ENCODE data around the gene CXorf49B. TPM values are rescaled to one million over a fixed set of nuclear protein-coding genes. Genes with fewer than 3 reads are reported as not detected.
"Not testable (repeated sequence)": the region's sequence is repeated elsewhere in the genome, so short reads cannot be mapped to it uniquely, and the experiment has no call there.

Gene CXorf49B
- polyA plus RNA-seq (2013), result not detected

GRCh38 chrX:71763049-71763448 is at the start of gene CXorf49B:
Gene CXorf49B (plus strand): TSS chrX:71763349. CDS start chrX:71763424, 75 bp downstream.
- H3K4me3 ChIP-seq (ENCODE audit: control insufficient read depth in 1 of 7, extremely low read depth in 1 of 7, insufficient read depth in 4 of 7, low read depth in 2 of 7, low read length in 6 of 7); H3K9me3 ChIP-seq (ENCODE audit: control extremely low read depth in 1 of 5, control insufficient read depth in 4 of 5, insufficient read depth in 2 of 5, low read depth in 1 of 5, low read length in 4 of 5); H3K27ac ChIP-seq (ENCODE audit: insufficient read depth in 1 of 2, low read depth in 1 of 2, low read length in 2 of 2, poor library complexity in 1 of 2, severe bottlenecking in 2 of 2); DNase-seq; H3K4me1 ChIP-seq (ENCODE audit: control extremely low read depth in 1 of 4, control insufficient read depth in 4 of 4, insufficient read depth in 4 of 4, low read length in 3 of 4); POLR2A ChIA-PET; H3K27me3 ChIP-seq (replicated peaks in 2 of 5; ENCODE audit: control insufficient read depth in 4 of 5, insufficient read depth in 5 of 5, low read length in 4 of 5); CTCF ChIA-PET; H3K36me3 ChIP-seq (ENCODE audit: control insufficient read depth in 4 of 4, insufficient read depth in 4 of 4, low read length in 3 of 4): not testable (repeated sequence)
- no CpG with 5 or more reads among the region's 34 CpGs for WGBS (ENCODE audit: insufficient coverage)

- POLR2A ChIA-PET; H3K4me3 ChIP-seq (ENCODE audit: control insufficient read depth in 1 of 7, extremely low read depth in 1 of 7, insufficient read depth in 4 of 7, low read depth in 2 of 7, low read length in 6 of 7); H3K36me3 ChIP-seq (ENCODE audit: control insufficient read depth in 4 of 4, insufficient read depth in 4 of 4, low read length in 3 of 4); H3K9me3 ChIP-seq (ENCODE audit: control extremely low read depth in 1 of 5, control insufficient read depth in 4 of 5, insufficient read depth in 2 of 5, low read depth in 1 of 5, low read length in 4 of 5); H3K27me3 ChIP-seq (replicated peaks in 2 of 5; ENCODE audit: control insufficient read depth in 4 of 5, insufficient read depth in 5 of 5, low read length in 4 of 5); CTCF ChIA-PET; H3K4me1 ChIP-seq (ENCODE audit: control extremely low read depth in 1 of 4, control insufficient read depth in 4 of 4, insufficient read depth in 4 of 4, low read length in 3 of 4); H3K27ac ChIP-seq (ENCODE audit: insufficient read depth in 1 of 2, low read depth in 1 of 2, low read length in 2 of 2, poor library complexity in 1 of 2, severe bottlenecking in 2 of 2); DNase-seq: not testable (repeated sequence)
- no CpG with 5 or more reads among the region's 14 CpGs for WGBS (ENCODE audit: insufficient coverage)
These were observed 49.1 kb upstream of the CXorf49B start for GRCh38 chrX:71714064-71714463.

- CTCF ChIA-PET; H3K27ac ChIP-seq (ENCODE audit: insufficient read depth in 1 of 2, low read depth in 1 of 2, low read length in 2 of 2, poor library complexity in 1 of 2, severe bottlenecking in 2 of 2); DNase-seq; H3K4me3 ChIP-seq (ENCODE audit: control insufficient read depth in 1 of 7, extremely low read depth in 1 of 7, insufficient read depth in 4 of 7, low read depth in 2 of 7, low read length in 6 of 7); H3K27me3 ChIP-seq (replicated peaks in 2 of 5; ENCODE audit: control insufficient read depth in 4 of 5, insufficient read depth in 5 of 5, low read length in 4 of 5); H3K36me3 ChIP-seq (ENCODE audit: control insufficient read depth in 4 of 4, insufficient read depth in 4 of 4, low read length in 3 of 4); POLR2A ChIA-PET; H3K4me1 ChIP-seq (ENCODE audit: control extremely low read depth in 1 of 4, control insufficient read depth in 4 of 4, insufficient read depth in 4 of 4, low read length in 3 of 4); H3K9me3 ChIP-seq (ENCODE audit: control extremely low read depth in 1 of 5, control insufficient read depth in 4 of 5, insufficient read depth in 2 of 5, low read depth in 1 of 5, low read length in 4 of 5): not testable (repeated sequence)
- WGBS (ENCODE audit: insufficient coverage), result no CpG with 5 or more reads among the region's 8 CpGs
These were observed 47.6 kb upstream of the CXorf49B start for GRCh38 chrX:71715551-71715950.

- DNase-seq; H3K4me1 ChIP-seq (ENCODE audit: control extremely low read depth in 1 of 4, control insufficient read depth in 4 of 4, insufficient read depth in 4 of 4, low read length in 3 of 4); H3K27ac ChIP-seq (ENCODE audit: insufficient read depth in 1 of 2, low read depth in 1 of 2, low read length in 2 of 2, poor library complexity in 1 of 2, severe bottlenecking in 2 of 2); POLR2A ChIA-PET; H3K27me3 ChIP-seq (replicated peaks in 2 of 5; ENCODE audit: control insufficient read depth in 4 of 5, insufficient read depth in 5 of 5, low read length in 4 of 5); CTCF ChIA-PET; H3K36me3 ChIP-seq (ENCODE audit: control insufficient read depth in 4 of 4, insufficient read depth in 4 of 4, low read length in 3 of 4); H3K4me3 ChIP-seq (ENCODE audit: control insufficient read depth in 1 of 7, extremely low read depth in 1 of 7, insufficient read depth in 4 of 7, low read depth in 2 of 7, low read length in 6 of 7); H3K9me3 ChIP-seq (ENCODE audit: control extremely low read depth in 1 of 5, control insufficient read depth in 4 of 5, insufficient read depth in 2 of 5, low read depth in 1 of 5, low read length in 4 of 5): not testable (repeated sequence)
- WGBS (ENCODE audit: insufficient coverage), result no CpG with 5 or more reads among the region's 12 CpGs
These were observed 46.8 kb upstream of the CXorf49B start for GRCh38 chrX:71716323-71716722.

- H3K27me3 ChIP-seq (replicated peaks in 2 of 5; ENCODE audit: control insufficient read depth in 4 of 5, insufficient read depth in 5 of 5, low read length in 4 of 5); CTCF ChIA-PET; H3K36me3 ChIP-seq (ENCODE audit: control insufficient read depth in 4 of 4, insufficient read depth in 4 of 4, low read length in 3 of 4); H3K4me3 ChIP-seq (ENCODE audit: control insufficient read depth in 1 of 7, extremely low read depth in 1 of 7, insufficient read depth in 4 of 7, low read depth in 2 of 7, low read length in 6 of 7); H3K9me3 ChIP-seq (ENCODE audit: control extremely low read depth in 1 of 5, control insufficient read depth in 4 of 5, insufficient read depth in 2 of 5, low read depth in 1 of 5, low read length in 4 of 5); DNase-seq; H3K27ac ChIP-seq (ENCODE audit: insufficient read depth in 1 of 2, low read depth in 1 of 2, low read length in 2 of 2, poor library complexity in 1 of 2, severe bottlenecking in 2 of 2); H3K4me1 ChIP-seq (ENCODE audit: control extremely low read depth in 1 of 4, control insufficient read depth in 4 of 4, insufficient read depth in 4 of 4, low read length in 3 of 4); POLR2A ChIA-PET: not testable (repeated sequence)
- WGBS (ENCODE audit: insufficient coverage), result no CpG with 5 or more reads among the region's 30 CpGs
These were observed 45.0 kb upstream of the CXorf49B start, which contains the start of gene CXorf49 for GRCh38 chrX:71718185-71718584. Gene CXorf49 (minus strand): TSS chrX:71718285. CDS start chrX:71718151, 134 bp downstream.

- H3K9me3 ChIP-seq (ENCODE audit: control extremely low read depth in 1 of 5, control insufficient read depth in 4 of 5, insufficient read depth in 2 of 5, low read depth in 1 of 5, low read length in 4 of 5); H3K27ac ChIP-seq (ENCODE audit: insufficient read depth in 1 of 2, low read depth in 1 of 2, low read length in 2 of 2, poor library complexity in 1 of 2, severe bottlenecking in 2 of 2); H3K27me3 ChIP-seq (replicated peaks in 2 of 5; ENCODE audit: control insufficient read depth in 4 of 5, insufficient read depth in 5 of 5, low read length in 4 of 5); H3K4me1 ChIP-seq (ENCODE audit: control extremely low read depth in 1 of 4, control insufficient read depth in 4 of 4, insufficient read depth in 4 of 4, low read length in 3 of 4); H3K4me3 ChIP-seq (ENCODE audit: control insufficient read depth in 1 of 7, extremely low read depth in 1 of 7, insufficient read depth in 4 of 7, low read depth in 2 of 7, low read length in 6 of 7); POLR2A ChIA-PET; DNase-seq; H3K36me3 ChIP-seq (ENCODE audit: control insufficient read depth in 4 of 4, insufficient read depth in 4 of 4, low read length in 3 of 4); CTCF ChIA-PET: not testable (repeated sequence)
- no CpG with 5 or more reads among the region's 30 CpGs for WGBS (ENCODE audit: insufficient coverage)
These were observed 44.0 kb upstream of the CXorf49B start for GRCh38 chrX:71719195-71719594.

GRCh38 chrX:71720289-71720886 is 42.8 kb upstream of the CXorf49B start:
- CTCF ChIA-PET; H3K27me3 ChIP-seq (replicated peaks in 2 of 5; ENCODE audit: control insufficient read depth in 4 of 5, insufficient read depth in 5 of 5, low read length in 4 of 5): not testable (repeated sequence)

More at GRCh38 chrX:71720289-71720886, 42.8 kb upstream of the CXorf49B start:
- H3K36me3 ChIP-seq (ENCODE audit: control insufficient read depth in 4 of 4, insufficient read depth in 4 of 4, low read length in 3 of 4); H3K27ac ChIP-seq (ENCODE audit: insufficient read depth in 1 of 2, low read depth in 1 of 2, low read length in 2 of 2, poor library complexity in 1 of 2, severe bottlenecking in 2 of 2); DNase-seq; POLR2A ChIA-PET; H3K4me1 ChIP-seq (ENCODE audit: control extremely low read depth in 1 of 4, control insufficient read depth in 4 of 4, insufficient read depth in 4 of 4, low read length in 3 of 4); H3K9me3 ChIP-seq (ENCODE audit: control extremely low read depth in 1 of 5, control insufficient read depth in 4 of 5, insufficient read depth in 2 of 5, low read depth in 1 of 5, low read length in 4 of 5); H3K4me3 ChIP-seq (ENCODE audit: control insufficient read depth in 1 of 7, extremely low read depth in 1 of 7, insufficient read depth in 4 of 7, low read depth in 2 of 7, low read length in 6 of 7): not testable (repeated sequence)
- no CpG with 5 or more reads among the region's 20 CpGs for WGBS (ENCODE audit: insufficient coverage)
